ENCODE data around the gene AHNAK.
"Not testable (repeated sequence)": the region's sequence is repeated elsewhere in the genome, so short reads cannot be mapped to it uniquely, and the experiment has no call there.

The AHNAK gene

GRCh38 chr11:62501432-62501891 is 45.1 kb downstream of the AHNAK start:
- no peak for DNase-seq (ENCODE audit: insufficient read length, low spot score)

GRCh38 chr11:62500650-62501030 is 46.0 kb downstream of the AHNAK start:
- FAIRE-seq (no peak), DNase-seq (ENCODE audit: insufficient read length, low spot score) (no peak)

More at GRCh38 chr11:62501432-62501891, 45.1 kb downstream of the AHNAK start:
- FAIRE-seq = no peak

- no peak for DNase-seq (ENCODE audit: insufficient read length, low spot score)
- FAIRE-seq = no peak
These were observed 46.5 kb downstream of the AHNAK start for GRCh38 chr11:62499944-62500649.

GRCh38 chr11:62499311-62499943 is 47.2 kb downstream of the AHNAK start:
- FAIRE-seq; DNase-seq (ENCODE audit: insufficient read length, low spot score): not testable (repeated sequence)

- no peak for DNase-seq (ENCODE audit: insufficient read length, low spot score)
- no peak for FAIRE-seq
These were observed 47.9 kb downstream of the AHNAK start for GRCh38 chr11:62498492-62499286.

- FAIRE-seq (no peak), DNase-seq (ENCODE audit: insufficient read length, low spot score) (no peak)
These were observed 48.6 kb downstream of the AHNAK start for GRCh38 chr11:62498031-62498430.

GRCh38 chr11:62497132-62497801 is 49.3 kb downstream of the AHNAK start:
- DNase-seq (ENCODE audit: insufficient read length, low spot score) (peak; percentile 57), FAIRE-seq (no peak)

- no peak for DNase-seq (ENCODE audit: insufficient read length, low spot score)
- FAIRE-seq = no peak
These were observed 49.9 kb downstream of the AHNAK start for GRCh38 chr11:62496676-62497075.

GRCh38 chr11:62494246-62494645 is 52.4 kb downstream of the AHNAK start:
- DNase-seq (ENCODE audit: insufficient read length, low spot score) = no peak
- FAIRE-seq = no peak

- DNase-seq (ENCODE audit: insufficient read length, low spot score) = no peak
These were observed 52.8 kb downstream of the AHNAK start for GRCh38 chr11:62493801-62494200.

GRCh38 chr11:62492586-62492985 is 54.0 kb downstream of the AHNAK start:
- DNase-seq (ENCODE audit: insufficient read length, low spot score) (no peak), FAIRE-seq (no peak)

More at GRCh38 chr11:62493801-62494200, 52.8 kb downstream of the AHNAK start:
- FAIRE-seq = no peak

- DNase-seq (ENCODE audit: insufficient read length, low spot score) (no peak), FAIRE-seq (no peak)
These were observed 54.9 kb downstream of the AHNAK start for GRCh38 chr11:62491571-62492329.

- FAIRE-seq = no peak
- DNase-seq (ENCODE audit: insufficient read length, low spot score) = no peak
These were observed 57.4 kb downstream of the AHNAK start for GRCh38 chr11:62489204-62489603.

- DNase-seq (ENCODE audit: insufficient read length, low spot score) = no peak
- FAIRE-seq = no peak
These were observed 58.7 kb downstream of the AHNAK start for GRCh38 chr11:62487738-62488551.

- DNase-seq (ENCODE audit: insufficient read length, low spot score) = no peak
- FAIRE-seq = no peak
These were observed 59.5 kb downstream of the AHNAK start for GRCh38 chr11:62487136-62487535.

GRCh38 chr11:62484352-62484751 is 62.3 kb downstream of the AHNAK start:
- DNase-seq (ENCODE audit: insufficient read length, low spot score) (no peak), FAIRE-seq (no peak)

- FAIRE-seq = no peak
- no peak for DNase-seq (ENCODE audit: insufficient read length, low spot score)
These were observed 63.9 kb downstream of the AHNAK start for GRCh38 chr11:62482753-62483152.

- DNase-seq (ENCODE audit: insufficient read length, low spot score) (no peak), FAIRE-seq (no peak)
These were observed 66.9 kb downstream of the AHNAK start for GRCh38 chr11:62479631-62480201.

GRCh38 chr11:62477927-62478326 is 68.7 kb downstream of the AHNAK start:
- DNase-seq (ENCODE audit: insufficient read length, low spot score) (no peak), FAIRE-seq (no peak)
